SK-N-DZ (cell line): ENCODE results near the gene COL17A1.
A peak's percentile ranks its signal among the peaks of the same experiment; 100 is the strongest.

Source experiments
- DNase-seq: peaks from one replicate; pipeline ENCODE4 v3.0.0-alpha.2; 2015; ENCODE audit warnings: low spot score

COL17A1 gene

DNA sequence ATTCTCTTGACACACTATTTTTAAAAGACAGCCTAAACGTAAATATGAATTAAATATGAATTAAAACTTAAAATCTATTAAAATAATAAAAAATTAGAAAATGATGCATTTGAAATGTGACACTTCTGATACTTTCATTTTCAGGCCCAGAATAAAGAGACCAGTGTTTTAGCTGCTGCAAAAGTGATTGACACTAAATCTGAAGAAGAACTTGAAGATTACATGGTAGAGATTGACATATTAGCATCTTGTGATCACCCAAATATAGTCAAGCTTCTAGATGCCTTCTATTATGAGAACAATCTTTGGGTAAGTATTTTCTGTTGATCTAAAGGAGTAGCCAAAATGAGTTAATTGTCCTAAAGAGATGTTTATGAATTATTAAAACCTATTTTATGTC is 95.1 kb downstream of the COL17A1 start:
- no peak for DNase-seq

DNA sequence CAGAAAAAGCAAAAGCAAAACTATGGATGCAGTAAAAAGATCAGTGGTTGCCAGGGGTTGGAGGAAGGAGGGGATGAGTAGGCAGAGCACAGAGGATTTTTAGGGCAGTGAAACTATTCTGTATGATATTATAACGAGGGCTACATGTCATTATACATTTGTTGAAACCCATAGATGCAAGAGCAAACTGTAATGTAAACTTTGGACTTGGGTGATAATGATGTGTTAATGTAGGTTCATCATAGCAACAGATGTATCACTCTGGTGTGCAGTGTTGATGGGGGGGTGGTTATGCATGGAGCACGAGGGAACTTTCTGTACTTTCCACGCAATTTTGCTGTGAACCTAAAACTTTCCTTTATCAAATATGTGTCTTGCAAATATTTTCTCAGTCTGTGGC is 95.6 kb downstream of the COL17A1 start:
- no peak for DNase-seq

DNA sequence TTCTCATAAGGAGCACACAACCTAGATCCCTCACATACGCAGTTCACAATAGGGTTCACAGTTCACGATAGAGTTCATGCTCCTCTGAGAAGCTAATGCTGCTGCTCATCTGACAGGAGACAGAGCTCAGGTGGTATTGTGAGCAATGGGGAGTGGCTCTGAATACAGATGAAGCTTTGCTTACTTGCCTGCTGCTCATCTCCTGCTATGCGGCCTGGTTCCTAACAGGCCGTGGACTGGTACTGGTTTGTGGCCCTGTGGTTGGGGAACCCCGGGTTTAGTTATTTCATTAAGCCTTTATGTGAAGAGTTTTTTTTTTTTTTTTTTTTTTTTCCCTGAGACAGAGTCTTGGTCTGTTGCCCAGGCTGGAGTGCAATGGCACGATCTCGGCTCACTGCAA is 99.3 kb downstream of the COL17A1 start:
- DNase-seq = no peak

DNA sequence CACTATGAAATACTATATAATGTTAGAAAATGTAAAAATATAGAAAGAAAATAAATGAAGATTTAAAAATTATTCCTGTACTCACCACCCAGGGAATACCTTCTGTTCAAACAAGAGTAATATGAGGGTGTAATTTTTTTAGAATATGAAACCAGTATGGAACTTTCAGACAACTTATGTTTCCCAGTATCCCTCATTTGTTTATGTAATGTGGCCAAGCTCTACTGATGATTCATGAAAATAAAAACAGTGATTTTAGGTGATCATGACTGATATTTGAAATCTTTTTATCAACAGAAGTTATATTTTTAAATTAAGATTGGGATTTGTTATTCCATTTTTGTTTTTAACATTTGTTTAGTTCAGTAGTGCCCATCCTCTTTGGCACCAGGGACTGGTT is 100.0 kb downstream of the COL17A1 start:
- no peak for DNase-seq

DNA sequence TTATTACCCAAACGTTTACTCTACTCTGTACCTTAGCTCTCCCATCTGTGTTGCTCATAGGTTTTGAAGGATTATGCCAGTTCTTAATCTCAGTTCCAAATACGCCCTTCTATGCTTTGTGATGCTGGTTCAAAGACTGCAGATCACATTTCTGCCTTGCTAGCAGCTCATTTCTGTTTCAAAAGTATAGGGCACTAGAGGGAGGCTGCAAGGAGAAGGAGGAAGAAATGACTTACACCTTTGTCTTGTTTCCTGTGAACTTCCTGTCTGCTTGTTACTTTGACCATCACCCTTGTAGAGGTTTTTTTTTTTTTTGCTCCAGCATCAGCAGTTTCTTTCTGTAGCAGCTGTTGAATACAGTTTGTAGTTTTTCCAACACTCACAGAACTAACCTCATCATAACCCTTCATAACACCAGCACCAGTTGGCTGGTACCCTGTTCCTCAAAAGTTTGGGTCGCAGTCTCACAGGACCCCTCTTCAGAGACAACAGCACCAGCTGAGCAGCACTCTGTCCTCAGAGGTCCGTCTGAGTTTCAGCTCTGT is 102.2 kb downstream of the COL17A1 start:
- DNase-seq = no peak

DNA sequence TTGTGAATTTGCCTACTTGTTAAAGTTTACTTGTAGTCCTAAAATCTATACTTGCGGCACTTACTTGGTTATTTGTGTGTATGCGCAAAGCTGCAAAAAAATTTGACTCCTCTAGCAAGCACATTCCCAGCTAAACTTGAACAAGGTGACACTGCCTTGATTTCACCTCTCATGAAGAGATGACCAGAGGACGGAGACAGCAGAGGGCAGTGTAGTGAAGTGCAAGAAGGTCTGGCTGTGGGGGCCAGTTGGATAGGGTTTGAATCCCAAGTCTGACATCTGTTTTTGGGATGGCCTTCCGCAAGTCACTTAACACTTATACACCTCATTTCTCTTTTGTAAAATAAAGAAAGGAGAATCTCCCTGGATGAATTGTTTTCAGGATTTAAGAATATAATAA is 103.0 kb downstream of the COL17A1 start:
- peak; percentile 33 for DNase-seq
